22Rv1 (cell line): Measurements from ENCODE around the gene BECN2.

Experiments
- ZFX ChIP-seq: fragments of 450-650 bp; IDR thresholded peaks from 2 replicates; pipeline ENCODE4 v1.6.1; 2017; ENCODE audit warnings: antibody characterized with exemption, borderline replicate concordance
- TF ChIP-seq, protein P1 (sequence below): fragments of 450-650 bp; IDR thresholded peaks from 2 replicates; pipeline ENCODE4 v1.5.1; 2017; ENCODE audit warnings: mild to moderate bottlenecking

DNA sequence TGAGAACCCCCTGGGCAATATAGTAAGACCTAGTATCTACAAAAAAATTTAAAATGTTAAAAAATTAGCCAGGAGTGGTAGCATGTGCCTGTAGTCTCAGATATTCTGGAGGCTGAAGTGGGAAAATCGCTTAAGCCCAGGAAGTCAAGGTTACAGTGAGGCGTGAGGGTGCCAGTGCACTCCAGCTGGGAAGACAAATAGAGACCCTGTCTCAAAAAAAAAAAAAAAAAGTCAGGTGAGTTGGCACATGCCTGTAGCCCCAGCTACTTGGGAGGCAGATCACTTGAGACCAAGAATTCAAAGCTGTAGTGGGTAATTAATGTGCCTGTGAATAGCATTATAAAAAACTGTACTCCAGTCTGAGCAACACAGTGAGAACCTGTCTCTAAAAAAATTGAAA is 4.6 kb downstream of the BECN2 start:
- TF ChIP-seq, protein P1, sequence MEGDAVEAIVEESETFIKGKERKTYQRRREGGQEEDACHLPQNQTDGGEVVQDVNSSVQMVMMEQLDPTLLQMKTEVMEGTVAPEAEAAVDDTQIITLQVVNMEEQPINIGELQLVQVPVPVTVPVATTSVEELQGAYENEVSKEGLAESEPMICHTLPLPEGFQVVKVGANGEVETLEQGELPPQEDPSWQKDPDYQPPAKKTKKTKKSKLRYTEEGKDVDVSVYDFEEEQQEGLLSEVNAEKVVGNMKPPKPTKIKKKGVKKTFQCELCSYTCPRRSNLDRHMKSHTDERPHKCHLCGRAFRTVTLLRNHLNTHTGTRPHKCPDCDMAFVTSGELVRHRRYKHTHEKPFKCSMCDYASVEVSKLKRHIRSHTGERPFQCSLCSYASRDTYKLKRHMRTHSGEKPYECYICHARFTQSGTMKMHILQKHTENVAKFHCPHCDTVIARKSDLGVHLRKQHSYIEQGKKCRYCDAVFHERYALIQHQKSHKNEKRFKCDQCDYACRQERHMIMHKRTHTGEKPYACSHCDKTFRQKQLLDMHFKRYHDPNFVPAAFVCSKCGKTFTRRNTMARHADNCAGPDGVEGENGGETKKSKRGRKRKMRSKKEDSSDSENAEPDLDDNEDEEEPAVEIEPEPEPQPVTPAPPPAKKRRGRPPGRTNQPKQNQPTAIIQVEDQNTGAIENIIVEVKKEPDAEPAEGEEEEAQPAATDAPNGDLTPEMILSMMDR, result no peak
- no peak for TF ChIP-seq ZFX
